Uterus (tissue), 2 donors: ENCODE data around the gene AZIN2.
A peak's percentile ranks its signal among the peaks of the same experiment; 100 is the strongest.

Source experiments
- CTCF ChIP-seq, 4 experiments: fragments of 200-600 bp in 2 of 4; fragments of 450-650 bp in 2 of 4; sonication (generic) in 2 of 4; IDR thresholded peaks; one replicate each; pipeline ENCODE4 v1.5.1; 2016 to 2019; ENCODE audit warnings: antibody characterized with exemption in 4 of 4, mild to moderate bottlenecking in 2 of 4, moderate library complexity in 1 of 4
- POLR2A ChIP-seq, 2 donors: fragments of 450-650 bp; IDR thresholded peaks; one replicate each; pipeline ENCODE4 v1.6.1; 2016; ENCODE audit warnings: antibody characterized with exemption in 2 of 2, mild to moderate bottlenecking in 1 of 2, moderate library complexity in 1 of 2

- TF ChIP-seq CTCF (IDR thresholded peaks at IDR 0.05) (peak in 2 of 4 experiments; percentile 31 to 35), POLR2A (IDR thresholded peaks at IDR 0.05) (no peak)
These were observed 56.8 kb downstream of the AZIN2 start for GRCh38 chr1:33137800-33138199.
